SK-N-SH (cell line): ENCODE data around the gene POU2AF1.

Experiments
- GABPA ChIP-seq: IDR thresholded peaks from 2 replicates; pipeline ENCODE4 v1.4.0; 2012; ENCODE audit warnings: low read depth, mild to moderate bottlenecking
- JUND ChIP-seq: IDR thresholded peaks from 2 replicates; pipeline ENCODE4 v1.4.0; 2012
- NRF1 ChIP-seq: IDR thresholded peaks from 2 replicates; pipeline ENCODE4 v1.6.1; 2012; ENCODE audit warnings: low read depth, mild to moderate bottlenecking, low read length
- TEAD4 ChIP-seq: IDR thresholded peaks from 2 replicates; pipeline ENCODE4 v1.4.0; 2012; ENCODE audit warnings: mild to moderate bottlenecking, borderline replicate concordance; ENCODE audit not compliant: insufficient read depth
- TF ChIP-seq, protein P1 (sequence below): fragments of 200-600 bp; sonication (generic); IDR thresholded peaks from 2 replicates; pipeline ENCODE4 v1.6.1; 2017; ENCODE audit warnings: antibody characterized with exemption, mild to moderate bottlenecking, moderate library complexity
- TF ChIP-seq, protein P2 (sequence below): IDR thresholded peaks from 2 replicates; pipeline ENCODE4 v1.4.0; 2012; ENCODE audit warnings: low read depth
- TF ChIP-seq, protein P3 (sequence below): fragments of 150-350 bp; IDR thresholded peaks from 2 replicates; pipeline ENCODE4 v1.6.1; 2016; ENCODE audit warnings: mild to moderate bottlenecking, low read depth, low read length

DNA sequence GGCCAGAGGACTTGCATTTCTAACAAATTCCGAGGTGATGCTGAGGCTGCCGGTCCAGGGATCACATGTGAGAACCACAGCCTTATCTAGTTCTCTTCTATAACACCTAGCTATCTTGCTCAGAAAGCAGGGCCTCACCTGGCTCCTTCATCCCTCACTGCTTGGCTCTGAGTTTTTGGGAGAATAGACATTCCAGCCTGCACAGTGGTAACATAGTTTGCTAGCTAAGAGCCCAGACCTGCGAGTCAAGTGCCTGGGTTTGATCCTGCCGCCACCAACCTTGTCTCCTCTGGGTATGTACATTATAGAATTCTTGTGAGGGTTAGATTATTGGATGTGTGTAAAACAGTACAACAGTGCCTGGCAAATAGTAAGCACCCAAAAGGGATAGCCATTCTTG is 13.5 kb upstream of the POU2AF1 start:
- TF ChIP-seq, protein P1, sequence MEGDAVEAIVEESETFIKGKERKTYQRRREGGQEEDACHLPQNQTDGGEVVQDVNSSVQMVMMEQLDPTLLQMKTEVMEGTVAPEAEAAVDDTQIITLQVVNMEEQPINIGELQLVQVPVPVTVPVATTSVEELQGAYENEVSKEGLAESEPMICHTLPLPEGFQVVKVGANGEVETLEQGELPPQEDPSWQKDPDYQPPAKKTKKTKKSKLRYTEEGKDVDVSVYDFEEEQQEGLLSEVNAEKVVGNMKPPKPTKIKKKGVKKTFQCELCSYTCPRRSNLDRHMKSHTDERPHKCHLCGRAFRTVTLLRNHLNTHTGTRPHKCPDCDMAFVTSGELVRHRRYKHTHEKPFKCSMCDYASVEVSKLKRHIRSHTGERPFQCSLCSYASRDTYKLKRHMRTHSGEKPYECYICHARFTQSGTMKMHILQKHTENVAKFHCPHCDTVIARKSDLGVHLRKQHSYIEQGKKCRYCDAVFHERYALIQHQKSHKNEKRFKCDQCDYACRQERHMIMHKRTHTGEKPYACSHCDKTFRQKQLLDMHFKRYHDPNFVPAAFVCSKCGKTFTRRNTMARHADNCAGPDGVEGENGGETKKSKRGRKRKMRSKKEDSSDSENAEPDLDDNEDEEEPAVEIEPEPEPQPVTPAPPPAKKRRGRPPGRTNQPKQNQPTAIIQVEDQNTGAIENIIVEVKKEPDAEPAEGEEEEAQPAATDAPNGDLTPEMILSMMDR = no peak
- no peak for TF ChIP-seq TEAD4
- no peak for TF ChIP-seq JUND
- TF ChIP-seq, protein P2, sequence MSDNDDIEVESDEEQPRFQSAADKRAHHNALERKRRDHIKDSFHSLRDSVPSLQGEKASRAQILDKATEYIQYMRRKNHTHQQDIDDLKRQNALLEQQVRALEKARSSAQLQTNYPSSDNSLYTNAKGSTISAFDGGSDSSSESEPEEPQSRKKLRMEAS = no peak
- TF ChIP-seq GABPA = no peak
- TF ChIP-seq, protein P3, sequence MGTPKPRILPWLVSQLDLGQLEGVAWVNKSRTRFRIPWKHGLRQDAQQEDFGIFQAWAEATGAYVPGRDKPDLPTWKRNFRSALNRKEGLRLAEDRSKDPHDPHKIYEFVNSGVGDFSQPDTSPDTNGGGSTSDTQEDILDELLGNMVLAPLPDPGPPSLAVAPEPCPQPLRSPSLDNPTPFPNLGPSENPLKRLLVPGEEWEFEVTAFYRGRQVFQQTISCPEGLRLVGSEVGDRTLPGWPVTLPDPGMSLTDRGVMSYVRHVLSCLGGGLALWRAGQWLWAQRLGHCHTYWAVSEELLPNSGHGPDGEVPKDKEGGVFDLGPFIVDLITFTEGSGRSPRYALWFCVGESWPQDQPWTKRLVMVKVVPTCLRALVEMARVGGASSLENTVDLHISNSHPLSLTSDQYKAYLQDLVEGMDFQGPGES = no peak
- no peak for TF ChIP-seq NRF1
